ENCODE data around the gene PTGFRN.

PTGFRN gene

GRCh38 chr1:116911779-116912469, 2.2 kb downstream of the PTGFRN start:
- H3K9me3 ChIP-seq = no peaks in the 10 kb centered on the region; the same call in 1 of the 2 replicates
- TF ChIP-seq CTCF (IDR thresholded peaks at IDR 0.05; ENCODE audit: low read depth, low read length) = no peak
- no peaks in the 10 kb centered on the region for H3K4me1 ChIP-seq
- no peak overlapping the region for H3K4me3 ChIP-seq (ENCODE audit: low read depth, low read length)
- no peaks in the 10 kb centered on the region for H3K36me3 ChIP-seq
- DNase-seq = no peak
- no peaks in the 10 kb centered on the region for H3K27me3 ChIP-seq

- no peaks in the 10 kb centered on the region for H3K4me1 ChIP-seq
- no peak for DNase-seq
- H3K4me3 ChIP-seq (ENCODE audit: low read depth, low read length) = no peak overlapping the region
- no peaks in the 10 kb centered on the region for H3K36me3 ChIP-seq
- H3K27me3 ChIP-seq = no peaks in the 10 kb centered on the region
- no peak for TF ChIP-seq CTCF (IDR thresholded peaks at IDR 0.05; ENCODE audit: low read depth, low read length)
- H3K9me3 ChIP-seq = no peaks in the 10 kb centered on the region; the same call in 1 of the 2 replicates
These were observed 3.1 kb downstream of the PTGFRN start for GRCh38 chr1:116912846-116913245.

GRCh38 chr1:116913941-116914340, 4.2 kb downstream of the PTGFRN start:
- no peak overlapping the region for H3K4me3 ChIP-seq (ENCODE audit: low read depth, low read length)
- TF ChIP-seq CTCF (IDR thresholded peaks at IDR 0.05; ENCODE audit: low read depth, low read length) = no peak
- no peaks in the 10 kb centered on the region; the same call in 1 of the 2 replicates for H3K9me3 ChIP-seq
- no peaks in the 10 kb centered on the region for H3K36me3 ChIP-seq
- DNase-seq = no peak
- H3K4me1 ChIP-seq = no peaks in the 10 kb centered on the region
- no peaks in the 10 kb centered on the region for H3K27me3 ChIP-seq

- Histone ChIP-seq H3K36me3 (no peaks in the 10 kb centered on the region), H3K4me3 (ENCODE audit: low read depth, low read length) (no peak overlapping the region), H3K9me3 (no peaks in the 10 kb centered on the region; the same call in 1 of the 2 replicates), H3K27me3 (no peaks in the 10 kb centered on the region), H3K4me1 (0 out of 2 replicates have a peak, but pooled peaks cover 2% of the 10 kb centered on the region)
- TF ChIP-seq CTCF (IDR thresholded peaks at IDR 0.05; ENCODE audit: low read depth, low read length) = no peak
- DNase-seq = no peak
These were observed 5.0 kb downstream of the PTGFRN start for GRCh38 chr1:116914667-116915066.

- Histone ChIP-seq H3K36me3 (no peaks in the 10 kb centered on the region), H3K4me1 (0 out of 2 replicates have a peak, but pooled peaks cover 4% of the 10 kb centered on the region), H3K4me3 (ENCODE audit: low read depth, low read length) (no peak overlapping the region), H3K9me3 (no peaks in the 10 kb centered on the region; the same call in 1 of the 2 replicates), H3K27me3 (no peaks in the 10 kb centered on the region)
- no peak for TF ChIP-seq CTCF (IDR thresholded peaks at IDR 0.05; ENCODE audit: low read depth, low read length)
- no peak for DNase-seq
These were observed 5.5 kb downstream of the PTGFRN start for GRCh38 chr1:116915086-116915661.

- DNase-seq = no peak
- no peaks in the 10 kb centered on the region; the same call in 1 of the 2 replicates for H3K9me3 ChIP-seq
- H3K4me3 ChIP-seq (ENCODE audit: low read depth, low read length) = no peak overlapping the region
- no peaks in the 10 kb centered on the region for H3K27me3 ChIP-seq
- H3K36me3 ChIP-seq = no peaks in the 10 kb centered on the region
- H3K4me1 ChIP-seq = 0 out of 2 replicates have a peak, but pooled peaks cover 4% of the 10 kb centered on the region
- no peak for TF ChIP-seq CTCF (IDR thresholded peaks at IDR 0.05; ENCODE audit: low read depth, low read length)
These were observed 6.3 kb downstream of the PTGFRN start for GRCh38 chr1:116916002-116916401.

All from BE2C (cell line).